ENCODE data around the gene ATP8B4.

The ATP8B4 gene

DNA sequence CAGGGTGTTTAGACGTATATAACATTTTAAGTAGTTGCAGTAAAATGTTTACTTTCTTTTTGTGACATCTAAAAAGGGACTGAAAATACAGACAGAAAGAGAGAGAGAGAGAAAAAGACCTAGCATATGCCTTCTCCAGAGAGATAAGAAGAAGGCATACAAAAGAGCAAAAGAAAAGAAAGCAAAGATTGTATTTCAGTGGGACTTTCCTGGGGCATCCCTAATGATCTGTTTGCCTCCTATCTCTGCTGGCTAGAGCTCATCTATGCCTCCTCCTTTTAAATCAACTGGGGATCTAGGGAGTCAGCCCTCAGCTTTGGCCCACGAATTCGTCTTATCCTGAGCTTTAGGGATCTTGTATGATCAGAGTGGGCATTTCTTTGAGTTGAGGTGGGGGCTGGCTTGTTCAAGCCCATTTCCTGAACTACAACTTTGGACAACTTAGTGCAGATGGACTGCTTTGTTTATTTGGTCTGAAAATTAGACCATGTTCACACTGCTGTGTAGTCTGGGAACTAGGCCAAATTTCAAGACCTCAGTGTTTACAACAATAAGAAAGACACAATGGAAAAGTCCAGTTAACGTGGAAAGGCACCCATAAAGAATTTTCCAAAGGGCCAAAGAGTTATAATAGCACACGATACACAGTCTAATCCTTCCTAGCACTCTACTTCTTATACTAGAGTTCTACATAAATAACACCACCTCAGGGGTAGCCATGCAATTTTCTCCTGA lies 61.0 kb downstream of the ATP8B4 start:
- DNase-seq, result no peak

DNA sequence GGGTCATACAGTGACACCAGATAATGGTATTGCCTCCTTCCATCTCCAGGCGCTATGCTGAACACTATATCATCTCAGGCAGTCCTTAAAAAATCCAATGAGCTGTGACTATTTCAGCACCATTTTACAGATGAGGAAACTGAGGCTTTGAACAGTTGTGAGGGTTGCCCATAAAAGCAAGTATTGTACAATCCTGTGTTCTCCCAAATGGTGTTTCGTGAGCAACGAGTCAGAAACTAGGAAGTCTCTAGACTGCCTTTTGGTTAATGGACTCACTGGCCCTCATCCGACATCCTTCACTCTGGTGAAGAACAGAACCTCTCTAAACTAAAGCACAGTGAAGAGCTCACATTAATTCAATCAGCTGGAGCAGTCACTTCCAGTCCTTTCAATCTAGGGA lies 61.8 kb downstream of the ATP8B4 start:
- DNase-seq, result no peak

DNA sequence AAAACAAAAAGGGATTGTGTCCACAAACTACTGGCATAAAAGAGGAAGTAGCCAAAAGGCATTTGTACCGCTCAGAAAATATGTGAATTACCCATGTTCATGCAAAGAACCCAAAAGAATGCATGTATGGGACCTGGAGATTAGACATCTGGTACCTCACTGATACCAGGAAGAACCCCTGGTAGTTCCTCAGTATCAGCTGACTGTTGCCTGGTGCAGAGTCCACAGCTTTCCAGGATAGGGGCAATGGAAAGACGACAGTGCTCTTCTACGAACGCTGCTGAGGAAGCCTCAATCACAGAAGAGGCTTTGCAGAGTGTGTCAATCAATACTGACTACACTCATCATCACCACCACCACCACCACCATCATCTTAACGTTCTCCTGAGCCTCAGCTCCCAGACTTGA lies 63.3 kb downstream of the ATP8B4 start:
- no peak for DNase-seq

DNA sequence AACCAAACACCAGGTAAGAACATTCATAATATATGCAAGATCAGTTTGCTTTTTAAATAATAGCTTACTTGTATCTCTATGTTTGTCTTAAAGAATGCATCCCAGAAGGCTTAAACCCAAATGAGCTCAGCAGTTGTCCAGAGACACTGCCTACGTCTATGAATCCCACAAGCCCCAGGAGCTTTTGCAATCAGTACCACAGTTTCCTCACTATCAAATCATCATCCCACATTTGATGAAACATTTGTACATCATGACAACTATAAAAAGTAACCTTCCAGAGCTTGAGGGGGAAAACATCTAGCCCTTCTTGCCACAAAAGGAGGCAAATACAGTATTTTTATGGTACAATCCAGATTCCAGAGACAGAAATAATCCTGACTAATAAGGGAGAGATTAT lies 63.7 kb downstream of the ATP8B4 start:
- DNase-seq, result no peak

DNA sequence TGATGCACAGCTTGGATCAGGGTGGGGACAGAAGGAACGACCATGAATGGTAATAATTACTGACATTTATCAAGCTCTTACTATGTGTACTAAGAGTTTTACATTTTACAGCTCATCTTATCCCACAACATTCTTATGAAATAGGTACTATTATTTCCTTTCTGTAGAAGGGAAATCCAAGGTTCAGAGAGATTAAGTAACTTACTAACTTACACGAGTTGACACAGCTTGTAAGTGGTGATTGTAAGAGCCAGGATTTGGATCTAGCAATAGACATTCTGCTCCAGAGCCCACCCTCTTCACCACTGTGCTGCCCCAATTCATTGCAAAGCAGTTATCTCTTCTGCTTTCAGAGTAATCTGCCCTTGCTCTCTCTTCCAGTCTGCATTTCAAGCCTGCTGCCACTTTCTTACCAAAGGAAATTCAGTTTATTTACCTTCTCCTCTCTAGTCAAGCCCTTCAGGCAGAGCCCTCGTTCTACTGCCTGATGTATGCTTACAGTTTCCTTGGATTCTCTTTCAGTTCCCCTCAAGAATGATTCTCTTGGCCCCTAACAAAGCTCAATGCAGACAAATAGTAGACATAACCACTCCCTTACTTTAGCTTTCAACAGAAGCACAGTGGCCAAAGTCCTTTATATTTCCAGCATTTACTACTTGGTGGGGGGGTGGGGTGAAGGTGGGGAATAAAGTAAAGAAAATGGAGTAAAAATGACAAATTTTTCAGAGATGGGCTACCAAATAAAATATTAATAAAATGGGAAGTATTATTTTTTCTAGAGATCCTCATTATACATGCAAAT lies 65.8 kb downstream of the ATP8B4 start:
- no peak for DNase-seq

DNA sequence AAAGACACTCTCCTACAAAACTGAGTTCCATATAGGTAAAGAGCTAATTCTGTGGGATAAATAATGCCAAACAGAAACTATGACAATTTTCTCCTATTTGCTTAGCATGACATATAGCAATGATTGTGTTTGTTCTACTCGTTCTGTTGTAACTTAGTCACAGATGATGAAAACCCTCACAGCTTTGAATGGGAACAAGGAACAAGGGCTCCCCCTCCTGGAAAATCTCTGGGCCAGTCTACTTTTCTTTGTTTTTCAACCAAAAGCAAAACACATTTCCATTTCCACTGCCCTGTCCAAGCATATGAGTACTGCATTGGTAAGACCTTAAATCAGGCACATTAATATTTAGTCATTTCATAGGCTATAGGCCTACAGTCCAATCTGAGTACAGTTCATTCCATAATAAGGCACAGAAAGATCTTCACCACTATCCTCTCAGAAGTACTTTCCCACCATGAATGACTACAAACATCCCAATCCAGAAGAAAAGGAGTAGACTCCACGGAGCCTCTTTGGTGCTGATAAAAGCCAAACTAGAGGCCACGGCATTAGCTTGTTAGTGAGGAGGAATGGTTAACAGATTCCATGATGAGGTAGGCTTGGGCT lies 67.1 kb downstream of the ATP8B4 start:
- peak in 1 of 2 donors; percentile 20 for DNase-seq

DNA sequence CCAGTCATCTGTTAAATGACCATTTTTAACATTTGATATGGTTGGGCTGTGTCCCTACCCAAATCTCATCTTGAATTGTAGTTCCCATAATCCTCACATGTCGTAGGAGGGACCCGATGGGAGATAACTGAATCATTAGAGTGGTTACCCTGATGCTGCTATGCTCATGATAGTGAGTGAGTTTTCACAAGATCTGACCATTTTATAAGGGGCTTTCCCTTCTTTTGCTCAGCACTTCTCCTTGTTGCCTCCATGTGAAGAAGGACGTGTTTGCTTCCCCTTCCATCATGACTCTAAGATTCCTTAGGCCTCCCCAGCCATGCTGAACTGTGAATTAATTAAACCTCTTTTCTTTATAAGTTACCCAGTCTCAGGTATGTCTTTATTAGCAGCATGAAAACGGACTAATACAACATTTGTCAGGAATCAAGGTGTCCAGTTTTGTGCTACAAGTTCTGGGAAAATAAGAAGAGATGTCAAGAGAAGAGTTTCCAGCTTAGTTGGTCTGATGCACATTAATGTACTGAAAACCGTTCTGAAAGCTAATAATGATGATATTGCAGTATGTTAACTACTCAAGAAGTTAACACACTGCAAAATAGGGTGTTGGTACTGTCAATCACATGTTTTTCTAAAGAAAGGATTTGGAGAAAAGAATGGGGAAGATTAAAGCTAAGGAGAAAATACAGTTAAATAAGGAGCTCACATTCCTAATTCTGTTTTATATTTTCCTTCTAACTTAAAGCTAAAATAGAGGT lies 67.9 kb downstream of the ATP8B4 start:
- DNase-seq, result no peak

DNA sequence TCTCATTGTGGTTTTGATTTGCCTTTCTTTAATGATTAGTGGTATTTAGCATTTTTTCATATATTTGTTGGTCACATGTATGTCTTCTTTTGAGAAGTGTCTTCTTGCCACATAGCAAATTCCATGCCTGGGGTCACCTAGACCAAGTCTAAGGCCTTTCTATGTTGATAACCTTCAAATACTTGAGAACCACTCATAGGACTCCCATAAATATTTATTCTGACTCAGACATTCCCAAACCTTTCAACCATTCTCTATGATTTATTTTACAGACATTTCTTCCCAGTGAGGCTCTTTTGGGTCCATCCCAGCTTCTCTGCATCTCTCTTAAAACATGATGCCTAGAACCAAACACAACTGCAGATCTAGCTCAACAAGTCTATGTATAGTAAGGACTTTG lies 69.2 kb downstream of the ATP8B4 start:
- DNase-seq, result no peak

DNA sequence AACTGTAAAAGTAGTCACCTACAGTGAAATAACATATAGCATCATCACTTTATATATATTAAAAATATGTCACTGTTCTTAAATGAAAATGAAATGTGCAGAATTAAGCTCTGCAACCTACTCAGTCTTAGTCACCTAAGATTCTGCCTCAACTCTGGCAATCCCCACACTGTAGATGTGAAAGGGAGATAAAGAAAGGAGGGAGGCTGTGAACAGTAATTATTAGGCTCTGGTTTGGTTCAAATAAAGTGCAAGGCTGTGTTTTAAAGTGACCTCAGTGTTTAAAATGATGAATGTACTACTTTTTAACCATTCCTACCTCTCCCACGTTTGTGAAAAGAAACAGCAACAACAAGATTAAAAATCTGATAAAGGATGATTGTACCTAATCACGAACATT lies 72.2 kb downstream of the ATP8B4 start:
- DNase-seq, result no peak

DNA sequence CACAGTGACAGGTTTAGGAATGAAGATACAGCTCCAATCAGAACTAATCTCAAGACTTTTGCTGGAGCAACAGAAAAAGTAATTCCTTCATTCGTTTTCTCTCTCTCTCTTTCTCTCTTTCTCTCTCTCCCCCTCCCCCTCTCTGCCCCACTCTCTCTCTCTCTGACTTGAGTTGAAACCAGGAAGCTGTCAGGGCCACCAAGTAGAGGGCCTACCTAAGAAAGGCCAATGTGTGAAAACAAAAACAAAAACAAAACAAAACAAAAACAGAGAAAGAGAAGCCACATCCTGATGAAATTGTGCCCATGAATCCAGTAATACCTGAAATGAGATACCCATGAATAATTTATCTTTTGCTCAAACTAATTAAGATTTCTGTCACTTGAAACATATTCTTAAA lies 72.9 kb downstream of the ATP8B4 start:
- DNase-seq, result no peak

DNA sequence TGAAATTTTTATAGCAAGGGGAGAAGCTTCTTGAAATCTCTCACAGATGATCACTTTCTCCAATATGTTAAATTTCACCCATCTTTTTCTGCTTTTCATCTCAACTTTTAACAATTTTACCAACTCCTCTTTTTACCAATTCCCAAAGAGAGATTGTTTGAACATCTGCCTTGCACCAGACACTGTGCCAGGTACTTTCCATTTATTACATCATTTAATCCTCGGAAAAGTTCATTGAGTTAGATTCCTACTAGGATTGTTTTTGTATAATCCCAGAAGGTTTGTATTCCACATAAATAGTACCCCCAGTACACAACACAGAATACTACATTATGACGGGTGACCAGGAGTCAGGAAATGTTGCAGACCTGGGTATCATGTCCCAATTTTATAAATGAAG lies 74.1 kb downstream of the ATP8B4 start:
- DNase-seq, result no peak

DNA sequence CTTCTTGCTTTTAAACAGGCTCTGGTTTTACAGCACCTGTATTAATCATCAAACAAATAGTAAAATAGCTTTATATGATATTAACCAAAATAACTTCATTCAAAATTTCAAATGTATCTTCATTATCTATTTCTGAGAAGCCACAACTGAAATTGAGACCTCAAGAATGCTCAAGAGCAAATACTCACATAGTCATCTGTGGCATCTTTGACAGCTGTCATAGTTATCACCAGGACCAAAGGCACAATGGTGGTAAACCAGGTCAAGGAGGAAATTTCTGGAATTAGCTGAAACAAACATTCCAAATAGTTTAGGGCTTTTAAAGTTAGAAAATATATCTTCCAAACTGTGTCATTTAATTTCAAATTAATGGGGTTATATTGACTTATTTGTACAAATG lies 74.6 kb downstream of the ATP8B4 start:
- no peak for DNase-seq

DNA sequence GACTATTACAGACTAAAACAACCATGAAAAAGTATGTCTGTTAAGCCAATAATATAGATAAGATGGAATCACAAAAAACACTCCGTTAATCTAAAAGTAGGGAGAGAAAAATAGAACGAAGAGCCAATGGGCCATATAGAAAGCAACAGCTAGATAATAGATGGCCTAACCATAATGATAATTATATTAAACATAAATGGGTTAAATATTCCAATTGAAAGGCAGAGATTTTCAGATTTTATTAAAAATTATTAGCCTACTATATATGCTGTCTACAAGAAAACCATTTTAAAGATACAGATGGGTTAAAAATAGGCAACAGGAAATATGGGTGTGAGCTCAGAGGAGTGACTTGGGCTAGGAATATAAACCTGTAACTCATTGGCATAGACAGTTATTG lies 76.3 kb downstream of the ATP8B4 start:
- no peak for DNase-seq

DNA sequence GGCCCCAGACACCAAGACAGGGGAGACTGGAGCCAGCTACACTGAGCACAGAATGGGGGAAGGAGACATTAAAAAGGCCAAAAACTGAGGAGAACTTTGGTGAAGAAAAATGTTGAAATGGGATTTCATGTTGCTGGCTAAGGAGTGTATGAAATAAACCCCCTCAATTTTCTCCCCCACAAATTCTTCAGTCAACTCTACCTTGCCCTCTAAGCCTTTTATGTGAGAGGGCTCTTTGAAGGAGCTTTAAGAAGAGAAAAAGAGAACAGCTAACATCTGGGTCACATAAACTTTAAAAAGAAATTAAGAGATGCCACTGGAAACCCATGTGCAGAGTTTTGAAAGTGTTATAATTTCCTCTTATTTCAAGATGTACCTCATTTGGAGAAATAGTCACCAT lies 88.6 kb downstream of the ATP8B4 start:
- DNase-seq, result no peak

DNA sequence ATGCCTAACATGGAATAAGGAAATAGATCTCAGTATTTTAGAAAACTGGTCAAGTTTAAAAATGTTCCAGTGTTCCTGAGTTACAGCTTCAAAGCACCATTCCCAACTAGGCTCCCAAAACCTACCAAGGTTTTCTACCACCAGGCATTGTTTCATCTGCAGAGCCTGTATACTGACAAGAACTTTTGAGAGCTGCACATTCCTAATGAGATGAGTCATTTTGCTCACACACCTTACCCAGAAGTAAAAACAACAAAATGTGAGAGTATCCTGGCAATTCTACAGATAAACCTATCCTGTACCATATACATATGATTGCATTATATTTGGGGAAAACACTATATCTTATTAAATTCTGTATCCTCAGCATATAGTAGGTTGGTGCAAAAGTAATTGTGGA lies 90.7 kb downstream of the ATP8B4 start:
- no peak for DNase-seq

DNA sequence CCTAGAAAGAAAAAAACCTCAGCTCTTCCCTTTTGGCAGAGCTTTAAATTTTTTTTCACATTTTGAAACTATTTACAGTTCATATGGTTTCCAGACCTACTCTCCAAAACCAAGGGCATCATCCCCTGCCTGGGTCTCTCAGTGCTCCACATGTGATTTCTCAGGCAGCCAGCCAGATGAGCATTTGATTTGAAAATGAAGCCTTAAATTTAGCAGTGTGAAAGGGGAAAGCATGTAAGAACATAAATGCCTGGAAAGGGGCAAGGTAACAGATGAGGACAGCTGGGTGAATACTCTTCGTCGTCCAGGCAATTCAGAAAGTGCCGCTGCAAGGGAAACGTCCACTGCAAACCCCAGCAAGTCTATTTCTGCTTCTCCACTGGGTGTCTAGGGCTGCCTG lies 94.8 kb downstream of the ATP8B4 start:
- no peak for DNase-seq

DNA sequence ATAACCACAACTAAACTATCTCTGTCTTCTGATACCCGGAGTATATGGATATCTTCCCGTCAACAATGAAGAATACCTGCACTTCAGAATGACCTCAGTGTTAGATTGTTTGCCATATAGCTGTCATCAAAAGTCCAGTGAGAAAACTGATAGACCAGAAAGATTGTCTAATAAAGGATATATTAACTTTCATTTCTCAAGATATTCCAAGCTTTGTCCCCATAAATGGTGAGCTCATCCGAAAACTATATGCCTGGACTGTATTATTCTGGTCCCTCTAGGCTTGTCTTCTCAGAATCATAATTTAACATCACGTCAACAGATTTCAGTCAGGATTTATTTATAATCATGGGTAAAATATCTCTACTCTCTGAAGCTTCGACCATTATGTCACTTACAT lies 100.5 kb downstream of the ATP8B4 start:
- DNase-seq, result no peak

DNA sequence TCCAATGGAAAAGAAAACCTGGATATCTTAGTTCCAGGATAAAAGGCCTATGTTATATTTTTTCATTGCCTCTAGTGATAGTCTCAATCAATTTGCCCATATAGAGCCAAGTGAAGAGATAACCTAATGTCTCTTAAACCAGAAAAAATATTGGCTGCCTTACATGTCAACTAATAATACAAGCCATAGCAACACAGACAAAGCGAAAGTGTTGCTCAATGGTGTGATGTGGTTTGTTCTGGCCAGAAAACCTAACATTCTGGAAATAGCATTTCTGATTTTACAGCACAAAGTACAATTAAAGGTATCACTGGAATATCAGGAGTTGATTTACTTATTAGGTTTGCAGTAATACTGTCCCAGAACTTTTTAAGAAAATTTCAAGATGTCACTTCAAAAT lies 101.5 kb downstream of the ATP8B4 start:
- no peak for DNase-seq

DNA sequence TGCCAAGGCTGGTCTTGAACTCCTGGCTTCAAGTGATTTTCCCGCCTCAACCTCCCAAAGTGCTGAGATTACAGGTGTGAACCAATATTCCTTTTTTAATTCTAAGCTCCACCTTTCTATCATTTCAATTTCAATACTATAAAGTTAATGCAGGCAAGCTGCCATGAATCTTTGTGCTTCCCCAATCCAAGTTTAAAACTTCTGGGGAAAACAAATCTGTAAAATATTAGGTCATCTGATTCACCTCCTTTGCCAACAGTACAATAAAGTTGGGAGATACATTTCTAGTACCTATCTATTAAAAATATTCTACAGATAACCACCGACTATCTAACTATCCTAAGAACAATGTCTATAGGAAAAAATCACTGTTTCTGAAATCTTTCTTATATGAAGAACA lies 102.1 kb downstream of the ATP8B4 start:
- DNase-seq, result no peak

DNA sequence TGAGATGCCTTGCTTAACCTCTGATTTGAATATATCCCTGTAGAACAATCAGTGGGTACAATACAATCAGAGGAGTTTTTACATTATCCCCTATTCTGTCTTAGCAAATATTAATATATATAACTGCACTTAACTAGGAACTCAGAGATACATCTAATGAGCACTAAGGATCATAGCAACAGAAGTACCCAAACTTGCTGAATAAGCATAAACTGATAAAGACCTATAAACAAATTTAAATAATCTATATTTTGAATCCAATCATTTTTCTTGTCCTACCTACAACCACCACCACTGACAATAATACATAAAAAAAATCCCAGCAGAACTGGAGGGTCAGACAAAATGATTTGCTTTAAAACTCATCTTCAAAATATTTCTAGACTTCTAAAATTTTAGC lies 106.2 kb downstream of the ATP8B4 start:
- DNase-seq, result no peak

DNA sequence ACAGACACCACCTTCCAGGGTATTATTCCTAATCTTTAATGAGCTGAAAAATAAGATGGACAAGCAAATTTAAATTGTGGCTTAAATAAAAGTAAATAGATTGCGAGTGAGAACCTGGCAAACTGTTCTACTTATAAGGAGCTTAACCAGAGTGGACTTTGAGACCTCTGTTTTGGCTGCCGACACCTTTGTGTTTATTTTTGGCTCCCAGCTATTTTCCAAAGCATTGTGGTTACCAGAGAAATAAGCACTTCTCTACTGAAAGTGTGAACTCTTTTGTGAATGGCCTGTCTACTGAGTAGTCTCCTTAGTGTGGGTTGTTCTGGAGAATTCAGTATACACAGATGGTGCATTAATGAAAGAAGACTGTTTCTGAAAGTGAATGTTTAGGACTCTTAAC lies 109.4 kb downstream of the ATP8B4 start:
- DNase-seq, result no peak

DNA sequence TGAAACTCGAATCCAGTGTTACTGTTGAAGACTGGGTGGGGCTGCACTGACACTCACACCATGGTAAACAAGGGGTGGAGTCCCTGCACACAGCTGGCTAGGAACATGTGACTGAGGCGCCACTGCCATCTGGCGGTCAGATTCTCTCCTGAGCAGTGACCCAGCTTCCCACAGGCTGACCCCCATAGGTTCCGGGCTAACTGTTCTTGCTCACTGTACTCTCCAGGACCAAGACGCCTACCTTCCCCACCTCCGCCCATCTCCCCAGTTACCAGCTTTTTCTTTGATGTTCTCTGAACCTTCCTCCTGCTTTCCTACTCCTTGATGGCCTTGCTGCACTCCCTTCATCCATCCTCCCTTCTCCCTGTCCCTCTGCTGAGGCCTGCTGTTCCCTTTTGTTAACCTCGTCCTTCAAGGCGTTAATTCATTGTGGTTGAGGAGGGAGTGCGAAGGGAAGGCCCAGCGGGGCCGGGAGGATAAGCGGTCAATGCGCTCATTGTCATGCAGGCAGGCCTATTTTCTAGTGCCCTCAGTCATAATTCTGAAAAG lies 115.2 kb downstream of the ATP8B4 start:
- DNase-seq, result peak; percentile 59 to 65

DNA sequence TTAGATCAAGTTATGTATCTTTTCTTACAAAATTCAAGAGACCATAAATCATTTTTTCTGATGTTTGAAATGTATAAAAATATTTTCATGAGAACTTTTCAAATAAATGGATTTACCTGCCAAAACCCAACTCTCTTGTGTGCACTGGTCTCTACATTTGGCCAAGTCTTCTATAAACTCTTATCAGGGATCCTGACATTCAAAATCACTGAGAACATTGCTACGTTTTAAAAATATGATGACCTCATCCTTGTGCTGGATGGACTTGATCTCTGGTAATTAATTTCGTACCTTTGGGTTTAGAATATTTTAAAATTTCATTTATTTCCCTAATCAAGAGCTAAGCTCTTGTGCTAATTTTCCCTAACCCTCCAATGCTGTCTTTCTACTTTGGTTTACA lies 127.4 kb downstream of the ATP8B4 start:
- DNase-seq, result no peak

Data from stimulated activated CD4-positive, alpha-beta T cell treated with anti-CD3 and anti-CD28 coated beads, Interleukin-2, amount 100 ng/mL, for 24 hours (primary cell).